GM23338 (cell line): ENCODE measurements around the gene ZCCHC24. TPM values are rescaled to one million over a fixed set of nuclear protein-coding genes. Genes with fewer than 3 reads are reported as not detected.

Source experiments
- ATAC-seq: fragments of 200-7000 bp; cut with Tn5 transposase; 3 replicates; pipeline ENCODE4 v1.9.1; 2020
- DNase-seq: peaks from one replicate; pipeline ENCODE4 v3.0.0-alpha.2; 2015; ENCODE audit warnings: low spot score
- H2AFZ ChIP-seq: fragments of 200-600 bp; sonication (generic); 2 replicates; pipeline ENCODE4 v1.8.0; 2016; ENCODE audit warnings: antibody characterized with exemption, mild to moderate bottlenecking, moderate library complexity
- H3F3A ChIP-seq: fragments of 200-600 bp; sonication (generic); replicated peaks from 2 replicates; pipeline ENCODE4 v1.8.0; 2017; ENCODE audit warnings: antibody characterized with exemption, mixed run types, low read depth
- H3K27ac ChIP-seq: fragments of 200-600 bp; sonication (generic); 2 replicates; pipeline ENCODE4 v1.6.1; 2016; ENCODE audit warnings: low read depth
- H3K27me3 ChIP-seq: fragments of 200-600 bp; sonication (generic); 2 replicates; pipeline ENCODE4 v1.8.0; 2016; ENCODE audit warnings: mild to moderate bottlenecking, mixed run types, moderate library complexity; ENCODE audit not compliant: insufficient read depth
- H3K36me3 ChIP-seq: fragments of 200-600 bp; sonication (generic); 2 replicates; pipeline ENCODE4 v1.8.0; 2016; ENCODE audit warnings: mild to moderate bottlenecking; ENCODE audit not compliant: insufficient read depth
- H3K4me1 ChIP-seq: fragments of 200-600 bp; sonication (generic); 2 replicates; pipeline ENCODE4 v1.8.0; 2016; ENCODE audit warnings: mild to moderate bottlenecking, moderate library complexity; ENCODE audit not compliant: insufficient read depth
- H3K4me2 ChIP-seq: fragments of 200-600 bp; sonication (generic); 2 replicates; pipeline ENCODE4 v1.7.1; 2017; ENCODE audit warnings: mixed run types
- H3K4me3 ChIP-seq: fragments of 200-600 bp; sonication (generic); 2 replicates; pipeline ENCODE4 v1.6.1; 2016; ENCODE audit warnings: mixed run types
- H3K79me2 ChIP-seq: fragments of 200-600 bp; sonication (generic); replicated peaks from 2 replicates; pipeline ENCODE4 v1.8.0; 2017; ENCODE audit warnings: mild to moderate bottlenecking; ENCODE audit not compliant: insufficient read depth
- H3K9me2 ChIP-seq: fragments of 200-600 bp; sonication (generic); 2 replicates; pipeline ENCODE4 v1.8.0; 2017; ENCODE audit not compliant: insufficient read depth
- H4K20me1 ChIP-seq: fragments of 200-600 bp; sonication (generic); replicated peaks from 2 replicates; pipeline ENCODE4 v1.8.0; 2017; ENCODE audit warnings: mild to moderate bottlenecking; ENCODE audit not compliant: insufficient read depth
- H3K27ac Mint-ChIP-seq: 2 replicates; pipeline ENCODE4 v1.8.0; 2020; ENCODE audit warnings: inconsistent platforms, mild to moderate bottlenecking, moderate library complexity, mixed read lengths
- H3K27me3 Mint-ChIP-seq: 3 replicates; pipeline ENCODE4 v1.8.0; 2022; ENCODE audit warnings: low read depth, mild to moderate bottlenecking, moderate library complexity, mixed read lengths, inconsistent platforms; ENCODE audit not compliant: insufficient read depth, poor library complexity
- H3K36me3 Mint-ChIP-seq: 3 replicates; pipeline ENCODE4 v1.8.0; 2021; ENCODE audit warnings: low read depth, mild to moderate bottlenecking, inconsistent platforms, moderate library complexity, mixed read lengths
- H3K4me1 Mint-ChIP-seq: 3 replicates; pipeline ENCODE4 v1.8.0; 2020; ENCODE audit warnings: mild to moderate bottlenecking, inconsistent platforms, mixed read lengths
- H3K4me3 Mint-ChIP-seq: 3 replicates; pipeline ENCODE4 v1.8.0; 2021; ENCODE audit warnings: moderate library complexity, mild to moderate bottlenecking, inconsistent platforms, mixed read lengths
- H3K9me3 Mint-ChIP-seq: 3 replicates; pipeline ENCODE4 v1.8.0; 2020; ENCODE audit warnings: moderate library complexity, mild to moderate bottlenecking, inconsistent platforms, mixed read lengths
- CREB1 ChIP-seq: fragments of 250-450 bp; sonication (Bioruptor Pico); IDR thresholded peaks from 2 replicates; pipeline ENCODE4 v1.5.0; 2020; ENCODE audit warnings: low read depth, mild to moderate bottlenecking, moderate library complexity
- EZH2 ChIP-seq: fragments of 200-600 bp; sonication (generic); IDR thresholded peaks from one replicate; pipeline ENCODE4 v1.8.0; 2017; ENCODE audit warnings: antibody characterized with exemption, mild to moderate bottlenecking, low read depth; ENCODE audit not compliant: unreplicated experiment
- EZH2phosphoT487 ChIP-seq: fragments of 200-600 bp; sonication (generic); IDR thresholded peaks from one replicate; pipeline ENCODE4 v1.8.1; 2018; ENCODE audit warnings: antibody characterized with exemption; ENCODE audit not compliant: unreplicated experiment
- JUNB ChIP-seq: IDR thresholded peaks from one replicate; pipeline ENCODE4 v1.6.1; 2016; ENCODE audit warnings: antibody characterized with exemption; ENCODE audit not compliant: unreplicated experiment
- NANOG ChIP-seq: IDR thresholded peaks from 2 replicates; pipeline ENCODE4 v1.6.1; 2016; ENCODE audit warnings: antibody characterized with exemption, borderline replicate concordance
- POLR2AphosphoS5 ChIP-seq: IDR thresholded peaks from 2 replicates; pipeline ENCODE4 v1.6.1; 2016; ENCODE audit warnings: antibody characterized with exemption, low read depth
- STAT1 ChIP-seq: IDR thresholded peaks from one replicate; pipeline ENCODE4 v1.6.1; 2016; ENCODE audit warnings: antibody characterized with exemption; ENCODE audit not compliant: unreplicated experiment
- ZNF114 ChIP-seq: fragments of 250-450 bp; sonication (Bioruptor Pico); IDR thresholded peaks from 2 replicates; pipeline ENCODE4 v1.5.0; 2020; ENCODE audit warnings: mild to moderate bottlenecking, moderate library complexity
- ZNF331 ChIP-seq: fragments of 250-450 bp; sonication (Bioruptor Pico); IDR thresholded peaks from 2 replicates; pipeline ENCODE4 v1.5.0; 2020; ENCODE audit warnings: low read depth, mild to moderate bottlenecking, moderate library complexity
- polyA plus RNA-seq: library from polyadenylated mRNA; unstranded; fragments of >200 nt; fragmentation: Nextera tagmentation; extraction: Ambion mirVana; gene quantifications from 2 replicates; pipeline ENCODE4 v1.2.1, GENCODE V29; 2016
- total RNA-seq: library from RNA; depleted of rRNA; stranded (reverse); fragments of >200 nt; shearing (Covaris generic); gene quantifications from 2 replicates; pipeline ENCODE4 v1.2.3, GENCODE V29; 2014
- TF ChIP-seq, protein P1 (sequence below): IDR thresholded peaks from 2 replicates; pipeline ENCODE4 v1.6.1; 2016; ENCODE audit warnings: antibody characterized with exemption
- TF ChIP-seq, protein P2 (sequence below): fragments of 250-450 bp; sonication (Bioruptor Pico); IDR thresholded peaks from 2 replicates; pipeline ENCODE4 v1.5.0; 2020; ENCODE audit warnings: mild to moderate bottlenecking, moderate library complexity
- TF ChIP-seq, protein P3 (sequence below): IDR thresholded peaks from one replicate; pipeline ENCODE4 v1.6.1; 2018; ENCODE audit warnings: antibody characterized with exemption; ENCODE audit not compliant: unreplicated experiment
- TF ChIP-seq, protein P4 (sequence below), 2 experiments: fragments of 200-600 bp in 1 of 2; sonication (generic) in 1 of 2; conservative IDR thresholded peaks; 2 replicates each; pipeline versions ENCODE4 v1.5.1 to v1.6.1; 2016 to 2017; ENCODE audit warnings: antibody characterized with exemption in 2 of 2, low read depth in 2 of 2, mild to moderate bottlenecking in 2 of 2, moderate library complexity in 1 of 2

The ZCCHC24 gene
- total and polyA plus RNA-seq, 2 experiments from 2014 or later, result 2.0 to 10.1 TPM

DNA sequence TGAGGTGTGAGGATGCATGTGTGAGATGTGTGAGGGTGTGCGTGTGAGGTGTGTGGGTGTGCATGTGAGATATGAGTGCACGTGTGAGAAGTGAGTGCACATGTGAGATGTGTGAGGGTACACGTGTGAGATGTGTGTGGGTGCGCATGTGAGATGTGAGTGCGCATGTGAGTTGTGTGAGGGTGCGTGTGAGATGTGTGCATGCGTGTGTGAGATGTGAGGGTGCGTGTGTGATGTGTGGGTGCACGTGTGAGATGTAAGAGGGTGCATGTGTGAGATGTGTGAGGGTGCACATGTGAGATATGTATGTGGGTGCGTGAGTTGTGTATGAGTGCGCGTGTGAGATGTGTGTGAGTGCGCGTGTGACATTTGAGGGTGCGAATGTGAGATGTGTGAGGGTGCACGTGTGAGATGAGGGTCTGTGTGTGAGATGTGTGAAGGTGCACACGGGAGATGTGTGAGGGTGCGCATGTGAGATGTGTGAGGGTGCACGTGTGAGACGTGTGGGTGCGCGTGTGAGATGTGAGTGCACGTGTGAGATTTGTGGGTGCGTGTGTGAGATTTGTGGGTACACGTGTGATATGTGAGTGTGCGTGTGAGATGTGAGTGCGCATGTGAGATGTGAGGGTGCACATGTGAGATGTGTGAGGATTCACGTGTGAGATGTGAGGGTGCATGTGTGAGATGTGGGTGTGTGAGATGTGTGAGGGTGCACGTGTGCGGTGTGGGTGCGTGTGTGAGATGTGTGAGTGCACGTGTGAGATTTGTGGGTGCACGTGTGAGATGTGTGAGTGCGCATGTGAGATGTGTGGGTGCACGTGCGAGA lies 67.7 kb downstream of the ZCCHC24 start:
- no peak overlapping the region for H2AFZ ChIP-seq
- H3K27me3 Mint-ChIP-seq, result peaks cover 9% of the 10 kb centered on the region
- H3F3A ChIP-seq, result no peaks in the 10 kb centered on the region; the same call in 1 of the 2 replicates
- H3K27ac ChIP-seq, result no peak overlapping the region
- H3K4me3 ChIP-seq, result no peak overlapping the region
- no peaks in the 10 kb centered on the region for H3K9me2 ChIP-seq
- no peak overlapping the region for H3K4me3 Mint-ChIP-seq
- H3K27me3 ChIP-seq, result no peaks in the 10 kb centered on the region
- H4K20me1 ChIP-seq, result no peaks in the 10 kb centered on the region
- no peaks in the 10 kb centered on the region for H3K79me2 ChIP-seq
- H3K4me1 ChIP-seq, result no peaks in the 10 kb centered on the region
- TF ChIP-seq POLR2AphosphoS5, result no peak
- TF ChIP-seq, protein P1, sequence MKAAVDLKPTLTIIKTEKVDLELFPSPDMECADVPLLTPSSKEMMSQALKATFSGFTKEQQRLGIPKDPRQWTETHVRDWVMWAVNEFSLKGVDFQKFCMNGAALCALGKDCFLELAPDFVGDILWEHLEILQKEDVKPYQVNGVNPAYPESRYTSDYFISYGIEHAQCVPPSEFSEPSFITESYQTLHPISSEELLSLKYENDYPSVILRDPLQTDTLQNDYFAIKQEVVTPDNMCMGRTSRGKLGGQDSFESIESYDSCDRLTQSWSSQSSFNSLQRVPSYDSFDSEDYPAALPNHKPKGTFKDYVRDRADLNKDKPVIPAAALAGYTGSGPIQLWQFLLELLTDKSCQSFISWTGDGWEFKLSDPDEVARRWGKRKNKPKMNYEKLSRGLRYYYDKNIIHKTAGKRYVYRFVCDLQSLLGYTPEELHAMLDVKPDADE, result no peak
- no peak for TF ChIP-seq STAT1
- no peak for TF ChIP-seq JUNB
- no peak for TF ChIP-seq ZNF114 (CRISPR knock-in tag)
- TF ChIP-seq, protein P2, sequence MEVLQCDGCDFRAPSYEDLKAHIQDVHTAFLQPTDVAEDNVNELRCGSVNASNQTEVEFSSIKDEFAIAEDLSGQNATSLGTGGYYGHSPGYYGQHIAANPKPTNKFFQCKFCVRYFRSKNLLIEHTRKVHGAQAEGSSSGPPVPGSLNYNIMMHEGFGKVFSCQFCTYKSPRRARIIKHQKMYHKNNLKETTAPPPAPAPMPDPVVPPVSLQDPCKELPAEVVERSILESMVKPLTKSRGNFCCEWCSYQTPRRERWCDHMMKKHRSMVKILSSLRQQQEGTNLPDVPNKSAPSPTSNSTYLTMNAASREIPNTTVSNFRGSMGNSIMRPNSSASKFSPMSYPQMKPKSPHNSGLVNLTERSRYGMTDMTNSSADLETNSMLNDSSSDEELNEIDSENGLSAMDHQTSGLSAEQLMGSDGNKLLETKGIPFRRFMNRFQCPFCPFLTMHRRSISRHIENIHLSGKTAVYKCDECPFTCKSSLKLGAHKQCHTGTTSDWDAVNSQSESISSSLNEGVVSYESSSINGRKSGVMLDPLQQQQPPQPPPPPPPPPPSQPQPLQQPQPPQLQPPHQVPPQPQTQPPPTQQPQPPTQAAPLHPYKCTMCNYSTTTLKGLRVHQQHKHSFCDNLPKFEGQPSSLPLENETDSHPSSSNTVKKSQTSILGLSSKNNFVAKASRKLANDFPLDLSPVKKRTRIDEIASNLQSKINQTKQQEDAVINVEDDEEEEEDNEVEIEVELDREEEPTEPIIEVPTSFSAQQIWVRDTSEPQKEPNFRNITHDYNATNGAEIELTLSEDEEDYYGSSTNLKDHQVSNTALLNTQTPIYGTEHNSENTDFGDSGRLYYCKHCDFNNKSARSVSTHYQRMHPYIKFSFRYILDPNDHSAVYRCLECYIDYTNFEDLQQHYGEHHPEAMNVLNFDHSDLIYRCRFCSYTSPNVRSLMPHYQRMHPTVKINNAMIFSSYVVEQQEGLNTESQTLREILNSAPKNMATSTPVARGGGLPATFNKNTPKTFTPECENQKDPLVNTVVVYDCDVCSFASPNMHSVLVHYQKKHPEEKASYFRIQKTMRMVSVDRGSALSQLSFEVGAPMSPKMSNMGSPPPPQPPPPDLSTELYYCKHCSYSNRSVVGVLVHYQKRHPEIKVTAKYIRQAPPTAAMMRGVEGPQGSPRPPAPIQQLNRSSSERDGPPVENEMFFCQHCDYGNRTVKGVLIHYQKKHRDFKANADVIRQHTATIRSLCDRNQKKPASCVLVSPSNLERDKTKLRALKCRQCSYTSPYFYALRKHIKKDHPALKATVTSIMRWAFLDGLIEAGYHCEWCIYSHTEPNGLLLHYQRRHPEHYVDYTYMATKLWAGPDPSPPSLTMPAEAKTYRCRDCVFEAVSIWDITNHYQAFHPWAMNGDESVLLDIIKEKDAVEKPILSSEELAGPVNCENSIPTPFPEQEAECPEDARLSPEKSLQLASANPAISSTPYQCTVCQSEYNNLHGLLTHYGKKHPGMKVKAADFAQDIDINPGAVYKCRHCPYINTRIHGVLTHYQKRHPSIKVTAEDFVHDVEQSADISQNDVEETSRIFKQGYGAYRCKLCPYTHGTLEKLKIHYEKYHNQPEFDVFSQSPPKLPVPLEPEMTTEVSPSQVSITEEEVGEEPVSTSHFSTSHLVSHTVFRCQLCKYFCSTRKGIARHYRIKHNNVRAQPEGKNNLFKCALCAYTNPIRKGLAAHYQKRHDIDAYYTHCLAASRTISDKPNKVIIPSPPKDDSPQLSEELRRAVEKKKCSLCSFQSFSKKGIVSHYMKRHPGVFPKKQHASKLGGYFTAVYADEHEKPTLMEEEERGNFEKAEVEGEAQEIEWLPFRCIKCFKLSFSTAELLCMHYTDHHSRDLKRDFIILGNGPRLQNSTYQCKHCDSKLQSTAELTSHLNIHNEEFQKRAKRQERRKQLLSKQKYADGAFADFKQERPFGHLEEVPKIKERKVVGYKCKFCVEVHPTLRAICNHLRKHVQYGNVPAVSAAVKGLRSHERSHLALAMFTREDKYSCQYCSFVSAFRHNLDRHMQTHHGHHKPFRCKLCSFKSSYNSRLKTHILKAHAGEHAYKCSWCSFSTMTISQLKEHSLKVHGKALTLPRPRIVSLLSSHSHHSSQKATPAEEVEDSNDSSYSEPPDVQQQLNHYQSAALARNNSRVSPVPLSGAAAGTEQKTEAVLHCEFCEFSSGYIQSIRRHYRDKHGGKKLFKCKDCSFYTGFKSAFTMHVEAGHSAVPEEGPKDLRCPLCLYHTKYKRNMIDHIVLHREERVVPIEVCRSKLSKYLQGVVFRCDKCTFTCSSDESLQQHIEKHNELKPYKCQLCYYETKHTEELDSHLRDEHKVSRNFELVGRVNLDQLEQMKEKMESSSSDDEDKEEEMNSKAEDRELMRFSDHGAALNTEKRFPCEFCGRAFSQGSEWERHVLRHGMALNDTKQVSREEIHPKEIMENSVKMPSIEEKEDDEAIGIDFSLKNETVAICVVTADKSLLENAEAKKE (CRISPR knock-in tag), result no peak
- no peak for TF ChIP-seq ZNF331
- TF ChIP-seq EZH2, result no peak
- TF ChIP-seq NANOG, result no peak
- TF ChIP-seq CREB1, result no peak
- no peak for TF ChIP-seq EZH2phosphoT487
- TF ChIP-seq, protein P3, sequence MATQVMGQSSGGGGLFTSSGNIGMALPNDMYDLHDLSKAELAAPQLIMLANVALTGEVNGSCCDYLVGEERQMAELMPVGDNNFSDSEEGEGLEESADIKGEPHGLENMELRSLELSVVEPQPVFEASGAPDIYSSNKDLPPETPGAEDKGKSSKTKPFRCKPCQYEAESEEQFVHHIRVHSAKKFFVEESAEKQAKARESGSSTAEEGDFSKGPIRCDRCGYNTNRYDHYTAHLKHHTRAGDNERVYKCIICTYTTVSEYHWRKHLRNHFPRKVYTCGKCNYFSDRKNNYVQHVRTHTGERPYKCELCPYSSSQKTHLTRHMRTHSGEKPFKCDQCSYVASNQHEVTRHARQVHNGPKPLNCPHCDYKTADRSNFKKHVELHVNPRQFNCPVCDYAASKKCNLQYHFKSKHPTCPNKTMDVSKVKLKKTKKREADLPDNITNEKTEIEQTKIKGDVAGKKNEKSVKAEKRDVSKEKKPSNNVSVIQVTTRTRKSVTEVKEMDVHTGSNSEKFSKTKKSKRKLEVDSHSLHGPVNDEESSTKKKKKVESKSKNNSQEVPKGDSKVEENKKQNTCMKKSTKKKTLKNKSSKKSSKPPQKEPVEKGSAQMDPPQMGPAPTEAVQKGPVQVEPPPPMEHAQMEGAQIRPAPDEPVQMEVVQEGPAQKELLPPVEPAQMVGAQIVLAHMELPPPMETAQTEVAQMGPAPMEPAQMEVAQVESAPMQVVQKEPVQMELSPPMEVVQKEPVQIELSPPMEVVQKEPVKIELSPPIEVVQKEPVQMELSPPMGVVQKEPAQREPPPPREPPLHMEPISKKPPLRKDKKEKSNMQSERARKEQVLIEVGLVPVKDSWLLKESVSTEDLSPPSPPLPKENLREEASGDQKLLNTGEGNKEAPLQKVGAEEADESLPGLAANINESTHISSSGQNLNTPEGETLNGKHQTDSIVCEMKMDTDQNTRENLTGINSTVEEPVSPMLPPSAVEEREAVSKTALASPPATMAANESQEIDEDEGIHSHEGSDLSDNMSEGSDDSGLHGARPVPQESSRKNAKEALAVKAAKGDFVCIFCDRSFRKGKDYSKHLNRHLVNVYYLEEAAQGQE, result no peak
- TF ChIP-seq, protein P4, sequence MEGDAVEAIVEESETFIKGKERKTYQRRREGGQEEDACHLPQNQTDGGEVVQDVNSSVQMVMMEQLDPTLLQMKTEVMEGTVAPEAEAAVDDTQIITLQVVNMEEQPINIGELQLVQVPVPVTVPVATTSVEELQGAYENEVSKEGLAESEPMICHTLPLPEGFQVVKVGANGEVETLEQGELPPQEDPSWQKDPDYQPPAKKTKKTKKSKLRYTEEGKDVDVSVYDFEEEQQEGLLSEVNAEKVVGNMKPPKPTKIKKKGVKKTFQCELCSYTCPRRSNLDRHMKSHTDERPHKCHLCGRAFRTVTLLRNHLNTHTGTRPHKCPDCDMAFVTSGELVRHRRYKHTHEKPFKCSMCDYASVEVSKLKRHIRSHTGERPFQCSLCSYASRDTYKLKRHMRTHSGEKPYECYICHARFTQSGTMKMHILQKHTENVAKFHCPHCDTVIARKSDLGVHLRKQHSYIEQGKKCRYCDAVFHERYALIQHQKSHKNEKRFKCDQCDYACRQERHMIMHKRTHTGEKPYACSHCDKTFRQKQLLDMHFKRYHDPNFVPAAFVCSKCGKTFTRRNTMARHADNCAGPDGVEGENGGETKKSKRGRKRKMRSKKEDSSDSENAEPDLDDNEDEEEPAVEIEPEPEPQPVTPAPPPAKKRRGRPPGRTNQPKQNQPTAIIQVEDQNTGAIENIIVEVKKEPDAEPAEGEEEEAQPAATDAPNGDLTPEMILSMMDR (conservative IDR thresholded peaks at IDR 0.05; ENCODE audit: low read depth in 2 of 2), result no peak
- no peak for DNase-seq
- H3K9me3 Mint-ChIP-seq, result no peaks in the 10 kb centered on the region; the same call in 2 of the 3 replicates
- no peaks in the 10 kb centered on the region for H3K36me3 ChIP-seq
- no peak for ATAC-seq
- peaks cover 6% of the 10 kb centered on the region; the same call in 2 of the 3 replicates for H3K4me1 Mint-ChIP-seq
- no peak overlapping the region for H3K4me2 ChIP-seq
- H3K27ac Mint-ChIP-seq, result no peak overlapping the region
- H3K36me3 Mint-ChIP-seq, result no peaks in the 10 kb centered on the region
